Fibroblast of skin of left biceps (primary cell): ENCODE measurements around the gene TRIM54.
"Not testable (repeated sequence)": the region's sequence is repeated elsewhere in the genome, so short reads cannot be mapped to it uniquely, and the experiment has no call there.

Source experiments
- DNase-seq, 2 experiments: peaks; one replicate each; pipeline ENCODE4 v3.0.0-alpha.2; 2013; ENCODE audit warnings: low read depth in 2 of 2

Gene TRIM54

DNA sequence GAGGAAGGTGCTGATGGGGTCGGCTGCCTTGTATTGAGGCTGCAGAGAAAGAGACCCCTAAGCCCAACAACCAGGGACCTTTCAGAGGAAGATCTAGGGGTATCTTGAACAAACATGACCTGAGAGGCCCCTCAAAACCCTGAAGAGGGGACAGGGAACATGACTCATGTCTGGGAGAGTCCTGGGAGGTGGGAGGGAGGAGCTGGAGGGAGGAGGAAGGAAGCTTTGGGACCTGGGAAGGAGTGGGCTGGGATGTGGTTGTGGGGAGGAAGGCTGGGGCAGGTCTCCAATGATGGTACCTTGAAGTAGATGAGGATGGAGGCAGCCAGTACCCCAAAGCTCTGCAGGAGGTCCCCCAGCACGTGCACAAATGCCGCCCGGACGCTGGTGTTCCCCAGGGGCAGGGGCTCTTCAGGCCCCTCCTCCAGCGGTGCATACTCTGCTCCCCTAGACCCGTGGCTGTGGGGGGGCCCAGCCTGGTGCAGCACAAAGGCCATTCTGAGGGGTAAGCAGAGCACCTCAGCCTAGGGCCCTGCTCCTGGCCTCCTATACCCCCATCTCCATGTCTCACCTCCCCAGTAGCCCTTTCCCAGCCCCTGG is 25.3 kb upstream of the TRIM54 start:
- no peak for DNase-seq

GRCh38 chr2:27258051-27258450 is 24.2 kb upstream of the TRIM54 start:
- no peak for DNase-seq

DNA sequence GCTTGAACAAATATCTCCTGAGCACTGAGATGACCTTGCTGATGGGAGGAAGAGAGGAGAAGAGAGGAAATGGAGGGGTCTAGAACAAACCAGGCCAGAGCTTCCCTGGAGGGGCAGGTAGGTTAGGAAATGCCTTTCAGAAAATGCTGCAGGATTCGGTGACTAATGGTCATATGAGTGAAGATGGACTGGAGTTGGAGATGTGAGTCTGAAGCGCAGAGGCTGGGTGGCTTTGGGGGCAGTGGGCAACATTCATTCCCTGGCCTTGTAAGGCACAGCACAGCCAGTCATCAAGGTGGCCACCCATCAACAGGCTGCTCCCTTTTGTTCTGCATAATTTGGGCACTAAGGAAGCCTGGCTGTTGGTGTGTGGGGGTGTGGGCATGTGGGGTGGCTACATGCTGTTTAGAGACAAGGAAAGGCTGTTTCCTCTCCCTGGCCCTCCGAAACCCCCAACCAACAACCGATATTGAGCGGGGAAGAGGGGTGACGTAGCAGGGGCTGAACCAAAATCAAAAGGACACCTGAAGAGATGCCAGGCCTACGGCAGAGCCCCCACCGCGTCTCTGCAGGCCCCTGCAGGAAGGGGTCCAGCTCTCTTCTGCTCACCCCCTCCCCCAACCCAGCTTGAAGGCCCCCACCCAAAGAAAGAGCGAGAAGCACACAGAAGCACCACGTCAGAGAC is 20.8 kb upstream of the TRIM54 start:
- DNase-seq: no peak

DNA sequence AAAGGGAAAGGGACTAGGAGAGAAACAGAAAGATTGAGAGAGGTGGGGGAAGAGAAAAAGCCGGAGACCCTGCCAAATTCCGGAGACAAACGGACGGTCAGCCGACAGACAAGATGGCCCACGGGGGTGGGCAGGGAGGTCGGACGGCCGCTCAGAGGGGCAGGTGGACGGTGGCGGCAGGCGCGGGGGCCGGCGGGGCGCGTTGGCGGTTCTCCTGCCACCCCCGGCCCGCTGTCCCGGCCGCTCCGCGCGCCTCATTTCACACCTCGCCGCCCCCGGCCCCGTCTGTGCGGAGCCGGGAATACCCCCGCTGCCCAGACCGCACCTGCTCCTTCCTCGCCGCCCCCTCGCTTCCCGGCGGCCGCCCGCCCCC is 20.3 kb upstream of the TRIM54 start:
- no peak for DNase-seq

GRCh38 chr2:27262379-27263286 is 19.6 kb upstream of the TRIM54 start, which contains the start of gene SLC30A3:
Gene SLC30A3, minus strand, starts transcription at chr2:27263047. Its CDS starts 141 bp downstream, at chr2:27262906.
- DNase-seq: no peak

DNA sequence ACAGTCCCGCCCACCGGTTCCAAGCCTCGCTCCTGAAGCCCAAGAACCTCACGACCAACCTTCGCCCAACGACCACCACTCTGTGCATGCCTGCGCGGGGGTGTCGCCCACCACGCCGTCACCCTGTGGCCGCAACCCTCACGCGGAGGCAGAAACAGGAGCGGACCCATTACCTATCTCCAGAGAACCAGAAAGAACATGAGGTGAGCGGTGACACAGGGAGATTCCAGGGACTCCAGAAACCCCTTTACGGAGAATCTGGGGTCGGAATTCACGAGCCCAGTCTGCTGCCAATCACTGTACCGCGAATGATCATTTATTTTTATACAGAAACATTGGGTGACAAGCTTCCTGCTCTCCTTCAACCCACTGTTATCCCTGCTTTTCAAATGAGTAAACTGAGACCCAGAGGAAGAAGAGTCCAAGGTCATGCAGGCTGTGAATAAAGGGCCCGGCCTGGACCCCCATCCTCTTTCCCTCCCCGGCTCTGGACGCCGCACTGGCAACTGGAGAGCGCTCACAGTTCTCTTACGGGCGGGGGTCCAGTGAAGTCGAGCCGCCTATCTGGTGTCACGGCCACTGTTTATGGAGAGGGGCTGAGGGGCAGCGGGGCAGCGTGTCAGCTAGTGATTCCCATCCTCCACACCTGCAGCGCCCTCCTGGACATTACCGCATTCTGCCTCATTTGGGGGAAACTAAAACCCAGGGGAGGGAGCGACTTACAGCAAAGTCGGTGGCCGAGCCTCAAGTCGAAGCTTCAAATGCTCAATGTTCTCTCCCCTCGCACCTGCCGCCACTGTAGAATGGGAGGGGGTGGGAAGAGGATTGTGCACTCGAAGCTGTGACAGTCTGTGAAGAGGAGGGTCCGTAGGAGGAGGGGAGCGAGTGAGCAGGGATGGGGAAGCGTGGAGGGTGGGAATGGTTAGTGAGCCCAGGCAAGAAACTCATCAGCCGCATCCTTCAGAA is 18.7 kb upstream of the TRIM54 start:
- no peak for DNase-seq

- no peak for DNase-seq
Measured at GRCh38 chr2:27264253-27264752, 17.9 kb upstream of the TRIM54 start.

DNA sequence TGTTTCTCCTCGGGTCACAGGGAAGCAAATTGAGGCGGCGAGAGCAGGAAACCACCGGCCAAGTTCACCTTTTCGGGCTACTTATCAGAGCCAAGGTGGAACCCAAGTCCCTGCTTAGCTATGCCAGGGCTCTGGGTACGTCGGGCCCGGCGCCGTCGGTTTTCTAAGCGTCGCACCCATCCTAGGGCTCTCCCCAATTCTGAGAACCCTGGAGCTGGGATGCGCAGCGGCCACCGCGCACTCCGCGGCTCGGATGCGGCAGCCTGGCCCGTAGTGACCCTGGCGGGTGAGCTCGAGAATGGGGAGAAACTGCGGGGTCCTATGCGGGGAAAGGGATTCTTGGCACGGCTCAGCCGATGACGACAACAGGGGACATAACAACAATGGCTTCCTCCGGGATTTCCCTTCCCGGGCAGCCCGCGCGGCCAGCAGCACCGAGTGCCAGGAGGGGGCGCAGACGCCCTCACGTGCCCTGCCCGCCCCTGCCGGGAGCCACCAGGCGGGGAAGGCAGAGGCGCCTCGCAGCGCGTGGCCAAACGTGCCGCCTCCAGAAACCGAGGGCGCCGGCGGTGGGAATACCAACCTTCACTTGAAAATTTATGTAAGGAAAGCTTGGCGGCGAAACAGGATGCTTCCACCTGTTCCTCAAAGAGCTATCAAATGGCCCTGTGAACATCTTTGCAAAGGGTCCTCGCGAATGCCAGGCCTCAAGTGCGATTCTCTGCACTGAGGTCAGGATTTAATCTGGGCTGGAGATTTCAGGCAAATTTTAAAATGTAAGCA is 17.3 kb upstream of the TRIM54 start:
- DNase-seq: no peak

GRCh38 chr2:27265536-27265870 is 16.7 kb upstream of the TRIM54 start:
- DNase-seq: no peak

- DNase-seq: not testable (repeated sequence)
Measured at GRCh38 chr2:27268296-27268695, 13.9 kb upstream of the TRIM54 start.

DNA sequence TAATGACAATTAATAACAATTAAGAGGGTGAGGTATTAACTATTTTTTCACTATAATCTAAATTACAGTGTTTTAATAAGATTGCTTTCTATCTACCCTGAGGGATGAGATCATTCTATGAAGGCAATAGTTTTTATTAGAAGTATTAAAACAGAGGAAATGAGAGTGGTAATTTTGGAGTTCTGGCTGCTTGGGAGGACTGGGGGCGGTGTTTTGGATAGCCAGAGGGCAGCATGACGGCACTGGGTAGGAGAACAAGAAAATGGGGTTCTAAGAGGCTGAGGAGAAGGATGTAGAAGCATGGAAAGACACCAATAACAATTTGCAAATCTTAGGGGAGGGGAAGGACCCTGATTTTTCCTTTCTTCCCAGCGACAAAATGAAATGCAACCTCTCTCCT is 12.1 kb upstream of the TRIM54 start:
- DNase-seq: no peak

DNA sequence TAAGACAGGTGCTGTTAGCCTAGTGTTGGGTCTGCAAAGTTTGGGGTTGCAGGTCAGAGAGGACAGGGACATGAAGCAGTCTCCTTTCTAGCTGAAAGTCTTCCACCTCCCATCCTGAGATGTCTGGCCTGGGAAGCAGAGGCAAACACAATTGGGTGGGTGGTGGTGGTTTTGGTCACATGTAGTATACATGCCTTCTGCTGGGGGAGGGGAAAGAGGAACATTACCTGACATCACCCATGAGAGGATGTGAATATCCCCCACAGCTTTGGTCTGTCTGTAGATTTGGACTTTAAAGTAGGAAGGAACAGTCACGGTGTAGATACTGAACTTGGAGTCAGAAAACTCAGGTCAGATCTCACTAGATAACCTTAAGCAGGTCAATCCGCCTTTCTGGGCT is 11.6 kb upstream of the TRIM54 start:
- no peak for DNase-seq

- DNase-seq: no peak
Measured at GRCh38 chr2:27271631-27272340, 10.4 kb upstream of the TRIM54 start.

- DNase-seq: not testable (repeated sequence)
Measured at GRCh38 chr2:27272537-27273522, 9.4 kb upstream of the TRIM54 start.

- DNase-seq: no peak
Measured at GRCh38 chr2:27275211-27276150, 6.7 kb upstream of the TRIM54 start, which contains the start of gene DNAJC5G. Gene DNAJC5G, plus strand, starts transcription at chr2:27275433. Its CDS starts 1,296 bp downstream, at chr2:27276729.

GRCh38 chr2:27278010-27278409 is 4.2 kb upstream of the TRIM54 start:
- DNase-seq: no peak

DNA sequence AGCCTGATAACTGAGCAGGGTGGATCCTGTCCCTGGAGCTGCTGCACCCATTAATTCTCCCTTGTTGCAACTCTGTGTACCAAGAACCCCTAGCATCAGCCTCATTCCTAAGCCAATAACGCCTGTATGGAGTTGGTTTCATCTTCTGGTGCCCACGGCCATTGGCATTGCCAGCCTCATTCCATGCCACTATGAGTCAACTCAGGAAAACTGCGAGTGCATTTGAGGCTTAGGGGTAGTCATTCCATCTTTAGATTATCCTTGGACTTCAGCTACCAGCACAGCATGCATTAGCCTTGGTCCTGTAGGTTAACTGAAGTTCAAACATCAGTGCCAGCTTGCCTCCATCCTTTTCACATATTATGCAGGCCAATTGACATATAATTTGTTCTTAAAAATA is 1.4 kb upstream of the TRIM54 start:
- no peak for DNase-seq
